Femur (tissue), 1 donor: ENCODE data around the gene ARL8B.

ENCODE experiments used
- DNase-seq: peaks from one replicate; pipeline ENCODE4 v3.0.0-alpha.2; 2017

Gene ARL8B

GRCh38 chr3:5217824-5218595 lies 95.9 kb downstream of the ARL8B start:
- DNase-seq = no peak

GRCh38 chr3:5218815-5219214 lies 96.7 kb downstream of the ARL8B start:
- DNase-seq = no peak

- no peak for DNase-seq
These were observed 97.1 kb downstream of the ARL8B start for GRCh38 chr3:5219216-5219615.

- DNase-seq = no peak
These were observed 98.1 kb downstream of the ARL8B start for GRCh38 chr3:5220193-5220592.

- no peak for DNase-seq
These were observed 98.8 kb downstream of the ARL8B start for GRCh38 chr3:5220667-5221431.

GRCh38 chr3:5221701-5222100 lies 99.6 kb downstream of the ARL8B start:
- DNase-seq = no peak

- DNase-seq = no peak
These were observed 100.4 kb downstream of the ARL8B start for GRCh38 chr3:5222283-5223005.

- no peak for DNase-seq
These were observed 104.7 kb downstream of the ARL8B start for GRCh38 chr3:5226783-5227182.

GRCh38 chr3:5227812-5228211 lies 105.7 kb downstream of the ARL8B start:
- no peak for DNase-seq

GRCh38 chr3:5229414-5229813 lies 107.3 kb downstream of the ARL8B start:
- DNase-seq = no peak
